GM19035 (cell line): ENCODE data around the gene CTRB1.
"Not testable (repeated sequence)": the region's sequence is repeated elsewhere in the genome, so short reads cannot be mapped to it uniquely, and the experiment has no call there.

ENCODE experiments used
- ATAC-seq: cut with Tn5 transposase; IDR thresholded peaks from one replicate; pipeline ENCODE4 v1.9.1; 2021; ENCODE audit not compliant: unreplicated experiment

CTRB1 gene

DNA sequence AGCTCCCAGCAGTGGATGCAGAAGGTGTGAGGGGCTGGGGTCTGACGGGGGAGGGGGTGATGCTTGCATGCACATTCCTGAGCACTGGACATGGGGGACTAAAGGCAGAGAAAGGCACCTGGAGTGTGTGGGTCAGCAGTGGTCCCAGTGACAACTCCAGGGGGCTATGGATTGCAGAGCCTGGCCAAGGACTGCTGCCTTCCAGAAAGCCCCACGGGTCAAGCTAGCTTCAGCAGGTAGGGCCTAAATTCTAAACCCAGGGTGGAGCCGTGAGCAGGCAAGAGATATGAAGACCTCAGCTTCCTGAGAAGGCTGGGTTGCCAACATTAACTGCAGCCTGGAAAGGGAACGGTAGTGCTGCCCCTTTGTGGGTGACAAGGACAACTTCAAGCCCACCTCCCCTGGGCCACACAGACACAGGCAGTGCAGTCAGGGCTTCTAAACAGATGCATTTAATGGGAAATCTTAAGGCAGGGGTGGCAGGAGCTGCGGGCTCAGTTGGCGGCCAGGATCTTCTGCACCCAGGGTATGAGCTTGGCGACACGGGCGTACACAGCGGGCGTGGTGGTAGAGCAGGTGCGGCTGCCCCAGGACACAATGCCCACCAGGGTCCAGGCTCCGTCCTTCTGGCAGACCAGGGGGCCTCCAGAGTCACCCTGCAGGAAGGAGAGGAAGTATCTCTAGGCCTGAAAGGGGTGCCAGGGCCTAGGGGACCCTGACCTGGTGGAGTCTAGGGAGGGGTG, 14.9 kb upstream of the CTRB1 start:
- ATAC-seq = no peak

- no peak for ATAC-seq
Measured at GRCh38 chr16:75204410-75204758, 14.4 kb upstream of the CTRB1 start.

GRCh38 chr16:75204905-75205304, 13.9 kb upstream of the CTRB1 start:
- not testable (repeated sequence) for ATAC-seq

GRCh38 chr16:75205438-75205837, 13.3 kb upstream of the CTRB1 start:
- not testable (repeated sequence) for ATAC-seq

GRCh38 chr16:75205961-75206748, 12.6 kb upstream of the CTRB1 start:
- not testable (repeated sequence) for ATAC-seq

- no peak for ATAC-seq
Measured at GRCh38 chr16:75206749-75207451, 11.9 kb upstream of the CTRB1 start, which contains the start of gene CTRB2. TSS of gene CTRB2 (minus strand) at chr16:75207161. CDS start at chr16:75207141, 20 bp downstream.

DNA sequence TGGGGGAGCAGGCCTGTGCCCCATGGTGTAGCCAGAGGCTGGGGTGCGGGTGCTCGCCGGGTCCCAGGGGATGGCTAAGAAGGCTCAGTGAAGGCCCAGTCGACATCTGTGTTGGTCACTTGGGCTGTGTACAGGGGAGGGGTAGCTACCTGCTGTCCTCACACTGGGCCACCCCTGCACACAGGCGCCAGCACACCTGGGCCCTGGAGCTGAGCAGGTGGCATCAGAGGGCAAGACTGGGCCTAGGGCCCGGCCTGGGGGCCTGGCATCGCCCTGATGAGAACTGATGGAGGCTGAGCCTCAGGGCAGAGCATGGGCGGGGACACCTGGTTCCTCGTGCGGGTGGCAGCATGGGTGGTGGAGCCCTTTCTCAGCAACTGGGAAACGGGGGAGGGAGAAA, 11.0 kb upstream of the CTRB1 start:
- ATAC-seq = no peak

DNA sequence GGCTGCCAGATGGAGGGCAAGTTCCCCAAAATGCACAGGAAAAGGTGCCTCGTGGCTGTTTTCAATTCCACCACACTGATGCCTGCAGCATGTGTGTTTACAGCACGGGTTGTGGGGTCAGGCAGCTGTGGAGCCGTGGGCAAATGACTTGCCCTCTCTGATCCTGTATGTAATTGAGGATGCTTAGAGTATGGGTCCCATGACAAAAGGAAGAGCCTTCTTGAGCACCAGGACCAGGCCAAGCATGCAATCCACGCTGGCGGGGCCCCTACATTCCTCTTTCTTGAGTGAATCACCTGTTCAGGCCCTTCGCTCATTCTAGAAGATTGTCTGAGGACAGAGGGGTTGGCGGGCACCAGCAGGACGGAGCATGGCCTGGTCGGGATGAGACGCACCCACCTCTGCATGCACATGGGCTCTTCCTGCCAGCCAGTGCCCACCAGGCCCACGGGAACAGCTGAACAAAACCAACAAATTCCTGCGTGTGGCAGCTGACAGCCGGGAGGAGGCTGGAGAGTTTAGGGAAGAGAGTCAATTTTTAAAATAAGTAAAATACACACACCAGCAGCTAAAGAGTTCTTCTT, 10.5 kb upstream of the CTRB1 start:
- ATAC-seq = no peak

- ATAC-seq = no peak
Measured at GRCh38 chr16:75208861-75209505, 9.8 kb upstream of the CTRB1 start.

DNA sequence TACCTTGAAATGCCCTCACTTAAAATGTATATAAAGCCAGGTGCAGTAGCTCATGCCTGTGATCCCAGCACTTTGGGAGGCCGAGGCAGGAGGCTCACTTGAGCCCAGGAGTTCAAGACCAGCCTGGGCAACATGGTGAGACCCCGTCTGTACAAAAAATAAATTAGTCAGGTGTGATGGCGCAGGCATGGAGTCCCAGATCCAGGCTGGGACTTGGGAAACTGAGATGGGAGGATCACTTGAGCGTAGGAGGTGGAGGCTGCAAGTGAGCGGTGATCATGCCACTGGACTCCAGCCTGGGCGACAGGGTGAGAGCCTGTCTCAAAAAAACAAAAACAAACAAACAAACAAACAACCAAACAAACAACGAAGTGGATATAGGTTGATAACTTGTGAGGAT, 9.3 kb upstream of the CTRB1 start:
- not testable (repeated sequence) for ATAC-seq

DNA sequence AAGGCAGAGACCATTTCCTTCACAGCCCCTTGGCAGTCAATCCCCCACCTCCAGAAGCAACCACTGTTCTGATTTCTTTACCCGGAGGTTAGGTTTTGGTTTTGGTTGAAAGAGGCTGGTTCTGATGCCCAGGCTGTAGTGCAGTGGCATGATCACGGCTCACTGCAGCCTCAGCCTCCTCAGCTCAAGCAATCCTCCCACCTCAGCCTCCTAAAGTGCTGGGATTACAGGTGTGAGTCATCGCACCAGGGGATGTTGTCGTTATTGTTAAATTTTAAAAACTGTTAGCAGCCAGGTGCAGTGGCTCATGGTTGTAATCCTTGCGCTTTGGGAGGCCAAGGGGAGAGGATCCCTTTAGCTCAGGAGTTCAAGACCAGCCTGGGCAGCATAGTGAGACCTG, 8.8 kb upstream of the CTRB1 start:
- no peak for ATAC-seq

DNA sequence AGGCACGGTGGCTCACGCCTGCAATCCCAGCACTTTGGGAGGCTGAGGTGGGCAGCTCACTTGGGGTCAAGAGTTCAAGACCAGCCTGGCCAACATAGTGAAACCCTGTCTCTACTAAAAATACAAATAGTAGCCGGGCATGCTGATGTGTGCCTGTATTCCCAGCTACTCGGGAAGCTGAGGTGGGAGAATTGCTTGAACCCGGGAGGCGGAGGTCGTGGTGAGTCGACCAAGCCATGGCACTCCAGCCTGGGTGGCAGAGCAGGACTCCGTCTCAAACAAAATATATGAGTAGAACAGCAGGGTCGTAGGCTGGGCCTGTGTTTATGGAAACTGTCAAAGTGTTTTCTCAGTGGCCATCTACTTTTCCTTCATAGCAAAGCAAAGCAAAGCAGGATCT, 7.5 kb upstream of the CTRB1 start:
- not testable (repeated sequence) for ATAC-seq

- no peak for ATAC-seq
Measured at GRCh38 chr16:75216127-75216526, 2.7 kb upstream of the CTRB1 start.

DNA sequence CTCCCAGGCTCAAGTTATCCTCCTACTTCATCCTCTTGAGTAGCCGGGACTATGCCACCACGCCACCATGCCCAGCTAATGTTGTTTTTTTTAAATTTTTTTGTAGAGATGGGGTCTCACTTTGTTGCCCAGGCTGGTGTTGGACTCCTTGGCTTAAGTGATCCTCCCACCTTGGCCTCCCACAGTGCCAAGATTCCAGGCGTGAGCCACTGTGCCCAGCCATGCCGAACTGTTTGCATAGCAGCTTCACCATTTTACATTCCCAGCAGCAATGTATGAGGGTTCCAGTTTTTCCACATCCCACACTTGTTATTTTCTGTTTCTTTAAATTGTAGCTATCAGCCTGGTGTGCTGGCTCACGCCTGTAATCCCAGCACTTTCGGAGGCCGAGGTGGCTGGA, 2.2 kb upstream of the CTRB1 start:
- no peak for ATAC-seq

DNA sequence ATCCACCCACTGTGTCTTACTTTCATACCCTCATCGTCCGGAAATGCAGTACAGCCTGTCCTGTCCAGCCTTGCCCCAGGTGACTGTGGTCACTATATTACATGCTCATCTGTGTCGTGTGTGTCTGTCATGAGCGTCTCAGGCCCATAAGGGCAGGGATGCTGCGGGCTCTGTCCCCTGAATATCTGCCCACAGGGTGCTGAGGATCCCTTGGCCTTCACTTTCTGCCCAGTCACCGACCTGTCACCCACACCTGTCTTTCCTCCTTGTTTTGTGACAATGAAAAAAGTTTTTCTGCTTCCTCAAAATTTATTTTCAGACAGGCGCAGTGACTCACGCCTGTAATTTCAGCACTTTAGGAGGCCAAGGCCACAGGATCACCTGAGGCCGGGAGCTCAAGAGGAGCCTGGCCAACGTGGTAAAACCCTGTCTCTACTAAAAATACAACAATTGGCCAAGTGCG, 1.4 kb upstream of the CTRB1 start:
- no peak for ATAC-seq

DNA sequence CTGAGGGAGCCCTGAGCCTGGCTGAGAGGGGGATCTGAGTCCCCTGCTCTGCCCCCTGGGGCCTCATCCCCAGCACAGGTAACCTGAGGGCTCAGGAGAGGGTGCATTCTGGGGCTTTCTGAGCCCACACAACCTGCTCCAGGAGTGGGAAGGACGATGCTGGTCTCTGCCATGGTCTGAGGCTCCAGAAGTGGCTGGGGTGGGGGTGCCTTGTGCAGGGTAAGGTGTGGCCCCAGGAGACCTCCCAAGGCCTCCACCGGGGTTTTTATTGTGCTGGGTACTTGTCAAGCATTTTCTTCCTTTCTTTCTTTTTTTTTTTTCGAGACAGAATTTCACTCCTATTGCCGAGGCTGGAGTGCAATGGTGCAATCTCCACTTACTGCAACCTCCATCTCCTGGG, 300 bp downstream of the CTRB1 start:
- no peak for ATAC-seq

- peak; percentile 58 for ATAC-seq
Measured at GRCh38 chr16:75219838-75220237, 1.1 kb downstream of the CTRB1 start.

DNA sequence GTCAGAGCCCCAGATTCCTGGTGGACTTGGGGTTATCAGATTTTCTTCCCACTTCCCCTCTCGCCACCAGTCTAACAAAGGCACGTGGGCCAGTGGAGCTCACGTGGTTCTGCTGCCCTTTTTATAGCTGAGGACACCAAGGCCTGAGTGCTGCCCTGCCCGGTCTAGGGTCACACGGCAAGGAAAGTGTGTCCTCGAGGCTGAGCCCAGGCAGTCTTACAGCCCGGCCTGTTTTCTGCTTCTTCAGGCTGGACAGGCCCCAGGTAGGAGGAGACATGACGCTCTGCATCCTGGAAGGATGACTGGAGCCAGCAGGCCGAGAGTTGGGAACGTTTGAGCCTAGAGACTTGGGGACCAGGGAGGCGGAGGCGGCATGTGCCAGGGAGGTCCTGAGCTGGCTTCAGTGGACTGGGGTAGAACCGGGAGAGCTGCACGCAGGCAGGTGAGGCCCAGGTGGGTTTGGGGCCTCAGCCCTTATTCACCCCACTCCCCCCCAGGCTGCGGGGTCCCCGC, 3.5 kb downstream of the CTRB1 start:
- ATAC-seq = no peak

GRCh38 chr16:75223129-75223528, 4.3 kb downstream of the CTRB1 start:
- ATAC-seq = not testable (repeated sequence)

GRCh38 chr16:75224306-75225082, 5.7 kb downstream of the CTRB1 start:
- no peak for ATAC-seq
